ENCODE results near the gene CDH9. TPM values are rescaled to one million over a fixed set of nuclear protein-coding genes. Genes with fewer than 3 reads are reported as not detected.

CDH9 gene
- total and polyA plus RNA-seq, 9 of the 15 experiments (the other 6 are each of a cell fraction or from before 2014, with no cell fraction given), result not detected

DNA sequence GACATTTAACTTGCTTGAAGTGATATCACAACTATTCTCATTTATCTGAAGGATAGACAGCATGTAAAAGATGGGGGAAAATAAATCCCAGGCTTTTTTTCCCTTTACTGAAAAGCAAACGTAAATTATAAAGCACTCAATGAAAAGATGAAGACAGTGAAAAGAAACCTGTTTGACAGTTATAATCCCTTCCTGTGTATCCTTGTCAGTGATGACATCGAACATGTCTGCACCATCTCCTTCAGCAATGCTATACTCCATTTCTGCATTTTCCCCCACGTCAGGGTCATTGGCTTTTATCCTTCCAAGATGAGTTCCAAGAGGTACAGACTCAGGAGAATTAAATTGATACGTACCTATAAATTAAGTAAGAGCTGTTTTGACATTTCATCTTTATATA lies 134.9 kb downstream of the CDH9 start:
- H4K20me1 ChIP-seq (replicated peaks; ENCODE audit: control insufficient read depth, insufficient read depth, low read length), result no peaks in the 10 kb centered on the region
- no peak overlapping the region for H3K9ac ChIP-seq (ENCODE audit: insufficient read depth in 1 of 2, low read depth in 2 of 2, low read length in 2 of 2)
- H3K9me1 ChIP-seq (ENCODE audit: control insufficient read depth, insufficient read depth, low read length), result no peaks in the 10 kb centered on the region
- ChIA-PET CTCF (ENCODE audit: low intra/inter-chr PET ratio) (no interaction called here), POLR2A (no interaction called here)
- WGBS (ENCODE audit: insufficient coverage, low coverage, missing lambda C conversion rate), result 1% methylated on average over 4 of the region's 4 CpGs
- DNase-seq (ENCODE audit: extremely low read depth in 1 of 4, low spot score in 3 of 4), result no peak
- ATAC-seq, result no peak
- H3K79me2 ChIP-seq (ENCODE audit: control insufficient read depth, insufficient read depth, low read length), result no peaks in the 10 kb centered on the region
- H3K4me2 ChIP-seq (ENCODE audit: insufficient read depth, low read length), result no peak overlapping the region
- no peaks in the 10 kb centered on the region for H3K27me3 ChIP-seq (ENCODE audit: control insufficient read depth in 2 of 2, insufficient read depth in 2 of 2, low read length in 2 of 2)
- in situ Hi-C loops (cut with MboI), result no loop called here
- intact Hi-C loops (cut with micrococcal nuclease), result no loop called here
- H3K4me3 ChIP-seq, result no peak overlapping the region
- H3K36me3 ChIP-seq (ENCODE audit: control insufficient read depth, insufficient read depth, low read length), result no peaks in the 10 kb centered on the region
- TF ChIP-seq ZNF354B (CRISPR knock-in tag; IDR thresholded peaks at IDR 0.05) (no peak), MTA2 (IDR thresholded peaks at IDR 0.05; ENCODE audit: low read depth) (no peak), FOXA3 (CRISPR knock-in tag; conservative IDR thresholded peaks at IDR 0.05 in 1 of 2, IDR thresholded peaks at IDR 0.05 in 1 of 2) (no peak), PRPF4 (IDR thresholded peaks at IDR 0.05; ENCODE audit: insufficient read depth, low read depth, low read length, poor library complexity, severe bottlenecking) (no peak), MCM2 (IDR thresholded peaks at IDR 0.05; ENCODE audit: low read depth) (no peak), NFE2L1 (tag; IDR thresholded peaks at IDR 0.05; ENCODE audit: borderline replicate concordance, low read depth) (no peak), U2AF2 (optimal IDR thresholded peaks at IDR 0.05; ENCODE audit: low read depth, low read length) (no peak), EZH2 (IDR thresholded peaks at IDR 0.05; ENCODE audit: borderline replicate concordance, low read depth, low read length) (no peak), CREB3 (tag; conservative IDR thresholded peaks at IDR 0.05; ENCODE audit: low read depth) (no peak)
- H3K27ac ChIP-seq (ENCODE audit: extremely low read depth, low read depth, low read length), result no peak overlapping the region
- H3K9me3 ChIP-seq (replicated peaks; ENCODE audit: control insufficient read depth, insufficient read depth, low read depth, low read length), result no peaks in the 10 kb centered on the region
- no peaks in the 10 kb centered on the region for H3K4me1 ChIP-seq (replicated peaks in 1 of 2; ENCODE audit: control insufficient read depth in 2 of 2, insufficient read depth in 2 of 2, low read length in 2 of 2)
- BruUV-seq (replicated peaks), result no TSS peak
- no peak overlapping the region for H2AFZ ChIP-seq (ENCODE audit: low read depth, low read length)
- no peak for FAIRE-seq
